Osteoblast (primary cell): ENCODE data around the gene HPCAL1. TPM values are rescaled to one million over a fixed set of nuclear protein-coding genes. Genes with fewer than 3 reads are reported as not detected.

Experiments used
- DNase-seq: peaks from one replicate; pipeline ENCODE4 v3.0.0; 2011; ENCODE audit warnings: low spot score, mixed read lengths; ENCODE audit not compliant: insufficient read length; ENCODE audit errors: missing footprints
- H2AFZ ChIP-seq: 2 replicates; pipeline ENCODE4 v1.6.0; 2011; ENCODE audit warnings: mild to moderate bottlenecking, low read length
- H3K27ac ChIP-seq: 2 replicates; pipeline ENCODE4 v1.5.1; 2011; ENCODE audit warnings: mild to moderate bottlenecking, low read depth, low read length, moderate library complexity
- H3K27me3 ChIP-seq: 2 replicates; pipeline ENCODE4 v1.6.0; 2012; ENCODE audit warnings: mild to moderate bottlenecking, control low read depth, inconsistent platforms, low read length, moderate library complexity; ENCODE audit not compliant: insufficient read depth
- H3K36me3 ChIP-seq: 2 replicates; pipeline ENCODE4 v1.5.1; 2011; ENCODE audit warnings: mild to moderate bottlenecking, low read length, control low read depth, moderate library complexity; ENCODE audit not compliant: insufficient read depth
- H3K4me1 ChIP-seq: 2 replicates; pipeline ENCODE4 v1.5.1; 2011; ENCODE audit warnings: mild to moderate bottlenecking, low read length, control low read depth, moderate library complexity; ENCODE audit not compliant: insufficient read depth
- H3K4me2 ChIP-seq: 2 replicates; pipeline ENCODE4 v1.6.0; 2011; ENCODE audit warnings: mild to moderate bottlenecking, low read length; ENCODE audit not compliant: insufficient read depth
- H3K4me3 ChIP-seq: fragments of 200-600 bp; sonication (generic); 3 replicates; pipeline ENCODE4 v1.5.1; 2012; ENCODE audit warnings: mild to moderate bottlenecking, low read length, inconsistent platforms; ENCODE audit not compliant: insufficient read depth
- H3K79me2 ChIP-seq: 2 replicates; pipeline ENCODE4 v1.6.0; 2012; ENCODE audit warnings: mild to moderate bottlenecking, low read length, control low read depth, inconsistent platforms; ENCODE audit not compliant: insufficient read depth
- H3K9me3 ChIP-seq: 2 replicates; pipeline ENCODE4 v1.5.1; 2011; ENCODE audit warnings: low read depth, low read length, control low read depth
- H4K20me1 ChIP-seq: 2 replicates; pipeline ENCODE4 v1.6.0; 2012; ENCODE audit warnings: mild to moderate bottlenecking, low read length, control low read depth; ENCODE audit not compliant: insufficient read depth
- total RNA-seq: library from RNA; depleted of rRNA; stranded (reverse); fragments of >200 nt; gene quantifications from 2 replicates; pipeline ENCODE4 v1.2.3, GENCODE V29; 2012
- TF ChIP-seq, protein P1 (sequence below): IDR thresholded peaks from 2 replicates; pipeline ENCODE4 v1.5.1; 2011; ENCODE audit warnings: mild to moderate bottlenecking, low read depth, low read length, moderate library complexity; ENCODE audit errors: extremely low read depth

HPCAL1 gene
- total RNA-seq, 1 donor, result 57.2 TPM

DNA sequence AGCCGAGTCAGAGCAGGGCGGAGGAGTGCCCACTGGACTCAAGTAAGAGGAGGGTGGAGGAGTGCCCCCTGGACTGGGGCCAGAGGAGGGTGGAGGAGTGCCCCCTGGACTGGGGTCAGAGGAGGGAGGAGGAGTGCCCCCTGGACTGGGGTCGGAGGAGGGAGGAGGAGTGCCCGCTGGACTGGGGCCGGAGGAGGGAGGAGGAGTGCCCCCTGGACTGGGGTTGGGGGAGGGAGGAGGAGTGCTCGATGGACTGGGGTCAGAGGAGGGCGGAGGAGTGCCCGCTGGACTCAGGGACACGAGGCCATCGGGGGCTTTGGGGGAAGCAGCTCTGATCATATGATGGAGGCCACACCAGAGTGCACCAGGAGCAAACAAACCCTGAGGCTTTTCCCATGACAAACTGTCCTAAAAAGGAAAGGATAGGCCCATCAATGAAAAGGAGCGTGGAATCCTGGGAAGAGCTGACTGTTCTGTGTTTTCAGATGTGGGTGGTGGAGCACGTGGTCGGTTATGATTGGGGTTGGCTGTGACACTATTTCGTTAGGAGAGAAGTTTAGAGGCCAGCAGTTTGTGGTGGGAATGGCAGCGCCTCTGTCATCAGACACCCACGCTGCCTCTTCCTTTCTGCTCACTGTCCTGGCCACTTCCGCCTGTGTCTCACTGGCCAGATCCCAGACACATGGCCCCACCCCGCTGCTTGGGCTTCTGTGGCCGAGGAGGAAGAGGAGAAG, 24.5 kb upstream of the HPCAL1 start:
- Histone ChIP-seq H3K27me3 (no peaks in the 10 kb centered on the region), H3K79me2 (no peaks in the 10 kb centered on the region), H3K9me3 (no peaks in the 10 kb centered on the region), H3K4me2 (peak overlapping the region; percentile 77), H3K27ac (peak overlapping the region; percentile 92), H3K4me3 (peak overlapping the region; percentile 51), H3K36me3 (no peaks in the 10 kb centered on the region), H2AFZ (peak overlapping the region; percentile 91), H4K20me1 (no peaks in the 10 kb centered on the region), H3K4me1 (peaks cover 33% of the 10 kb centered on the region)
- DNase-seq, result peak; percentile 98
- TF ChIP-seq, protein P1, sequence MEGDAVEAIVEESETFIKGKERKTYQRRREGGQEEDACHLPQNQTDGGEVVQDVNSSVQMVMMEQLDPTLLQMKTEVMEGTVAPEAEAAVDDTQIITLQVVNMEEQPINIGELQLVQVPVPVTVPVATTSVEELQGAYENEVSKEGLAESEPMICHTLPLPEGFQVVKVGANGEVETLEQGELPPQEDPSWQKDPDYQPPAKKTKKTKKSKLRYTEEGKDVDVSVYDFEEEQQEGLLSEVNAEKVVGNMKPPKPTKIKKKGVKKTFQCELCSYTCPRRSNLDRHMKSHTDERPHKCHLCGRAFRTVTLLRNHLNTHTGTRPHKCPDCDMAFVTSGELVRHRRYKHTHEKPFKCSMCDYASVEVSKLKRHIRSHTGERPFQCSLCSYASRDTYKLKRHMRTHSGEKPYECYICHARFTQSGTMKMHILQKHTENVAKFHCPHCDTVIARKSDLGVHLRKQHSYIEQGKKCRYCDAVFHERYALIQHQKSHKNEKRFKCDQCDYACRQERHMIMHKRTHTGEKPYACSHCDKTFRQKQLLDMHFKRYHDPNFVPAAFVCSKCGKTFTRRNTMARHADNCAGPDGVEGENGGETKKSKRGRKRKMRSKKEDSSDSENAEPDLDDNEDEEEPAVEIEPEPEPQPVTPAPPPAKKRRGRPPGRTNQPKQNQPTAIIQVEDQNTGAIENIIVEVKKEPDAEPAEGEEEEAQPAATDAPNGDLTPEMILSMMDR, result no peak

DNA sequence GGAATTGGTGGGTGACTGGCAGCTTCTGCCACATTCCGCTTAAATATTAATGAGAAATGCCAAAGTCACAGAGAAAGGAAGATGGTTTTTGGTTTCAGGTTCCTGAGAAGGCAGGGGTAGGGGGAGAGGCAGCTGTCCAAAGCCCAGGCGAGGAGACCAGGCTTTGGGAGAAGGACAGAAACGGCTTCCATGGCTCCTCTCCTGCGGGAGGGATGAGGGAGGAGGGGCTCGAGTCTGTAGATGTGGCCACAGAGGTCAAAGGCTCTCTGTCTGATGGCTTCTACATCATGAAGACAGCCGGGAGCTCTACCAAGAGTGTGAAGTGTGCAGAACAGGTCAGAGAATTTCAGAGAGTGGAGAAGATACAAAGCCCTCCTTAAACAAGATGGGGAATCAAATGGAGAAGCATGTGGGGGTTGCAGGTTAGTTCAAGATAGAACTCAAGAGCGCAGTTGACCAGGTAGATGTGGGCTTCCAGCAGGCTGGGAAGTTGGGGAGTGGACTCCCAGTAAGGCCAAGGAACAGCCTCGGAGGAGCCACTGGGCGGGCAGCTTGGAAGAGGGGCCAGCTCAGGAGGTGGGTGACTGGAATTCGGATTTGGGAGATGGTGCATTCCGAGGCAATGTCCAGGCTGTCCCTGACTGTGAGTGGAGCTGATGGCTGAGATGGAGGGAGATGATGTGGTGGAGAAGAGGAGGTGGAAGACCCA, 23.8 kb upstream of the HPCAL1 start:
- H2AFZ ChIP-seq, result peak overlapping the region; percentile 91
- no peaks in the 10 kb centered on the region for H4K20me1 ChIP-seq
- no peaks in the 10 kb centered on the region for H3K27me3 ChIP-seq
- H3K79me2 ChIP-seq, result no peaks in the 10 kb centered on the region
- peak overlapping the region; percentile 92 for H3K27ac ChIP-seq
- DNase-seq, result peak; percentile 26
- TF ChIP-seq, protein P1, result no peak
- no peaks in the 10 kb centered on the region for H3K36me3 ChIP-seq
- peak overlapping the region; percentile 51 for H3K4me3 ChIP-seq
- H3K9me3 ChIP-seq, result no peaks in the 10 kb centered on the region
- H3K4me1 ChIP-seq, result peaks cover 39% of the 10 kb centered on the region
- H3K4me2 ChIP-seq, result peak overlapping the region; percentile 77

DNA sequence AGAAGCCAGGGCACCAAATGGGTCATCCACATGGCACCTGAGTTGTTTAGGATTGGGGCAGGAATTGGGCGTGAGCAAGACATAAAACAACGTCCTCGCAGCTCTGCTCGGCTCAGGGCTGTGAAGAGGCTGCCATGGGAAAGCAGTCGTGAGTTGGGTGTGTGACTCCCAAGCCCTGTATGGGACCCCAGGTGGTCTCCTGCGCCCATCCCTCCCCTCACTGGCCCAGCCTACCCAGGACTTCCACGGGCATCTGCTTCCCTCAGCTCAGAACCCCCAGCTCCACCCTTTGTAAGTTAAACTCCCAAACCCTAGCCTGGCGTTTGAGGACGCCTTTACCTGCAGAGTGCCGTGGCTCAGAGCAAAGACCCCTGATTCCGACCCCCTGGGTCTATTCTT, 23.2 kb upstream of the HPCAL1 start:
- H3K4me3 ChIP-seq, result peak overlapping the region; percentile 51
- TF ChIP-seq, protein P1, result no peak
- no peak overlapping the region for H2AFZ ChIP-seq
- peaks cover 42% of the 10 kb centered on the region for H3K4me1 ChIP-seq
- no peaks in the 10 kb centered on the region for H3K79me2 ChIP-seq
- H4K20me1 ChIP-seq, result no peaks in the 10 kb centered on the region
- no peaks in the 10 kb centered on the region for H3K9me3 ChIP-seq
- peak; percentile 30 for DNase-seq
- H3K4me2 ChIP-seq, result peak overlapping the region; percentile 77
- no peak overlapping the region for H3K27ac ChIP-seq
- H3K27me3 ChIP-seq, result no peaks in the 10 kb centered on the region
- H3K36me3 ChIP-seq, result no peaks in the 10 kb centered on the region

DNA sequence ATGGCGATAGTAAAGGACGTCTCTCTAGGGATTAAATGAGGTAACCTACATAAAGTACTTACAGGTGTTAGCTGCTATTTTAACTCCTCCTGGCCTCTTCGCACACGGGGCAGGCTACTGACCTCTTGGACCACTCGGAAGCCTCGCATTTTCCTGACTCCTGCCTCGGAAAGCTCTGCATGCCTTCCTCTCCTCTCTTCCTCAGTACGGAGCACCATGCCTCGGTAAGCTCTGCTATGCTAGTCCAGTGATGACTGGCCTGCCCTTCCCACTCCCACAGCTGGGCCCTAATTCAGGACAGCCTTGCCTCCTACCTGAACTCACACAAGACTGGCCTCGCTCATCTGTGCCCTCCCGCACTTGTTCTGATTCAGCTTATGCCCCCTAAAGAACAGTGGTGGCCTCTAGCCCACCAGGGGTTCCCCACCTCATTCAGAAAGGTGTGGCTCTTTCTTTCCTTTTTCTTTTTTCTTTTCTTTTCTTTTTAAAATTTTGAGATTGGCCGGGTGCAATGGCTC, 22.7 kb upstream of the HPCAL1 start:
- H3K27ac ChIP-seq, result no peak overlapping the region
- H3K36me3 ChIP-seq, result no peaks in the 10 kb centered on the region
- no peak overlapping the region for H3K4me3 ChIP-seq
- H3K27me3 ChIP-seq, result no peaks in the 10 kb centered on the region
- no peaks in the 10 kb centered on the region for H3K79me2 ChIP-seq
- no peaks in the 10 kb centered on the region for H3K9me3 ChIP-seq
- TF ChIP-seq, protein P1, result no peak
- H3K4me2 ChIP-seq, result no peak overlapping the region
- peak; percentile 58 for DNase-seq
- H3K4me1 ChIP-seq, result peaks cover 45% of the 10 kb centered on the region
- H4K20me1 ChIP-seq, result no peaks in the 10 kb centered on the region
- H2AFZ ChIP-seq, result no peak overlapping the region
